Ovary (tissue), 9 donors: ENCODE measurements around the gene LCA5. TPM values are rescaled to one million over a fixed set of nuclear protein-coding genes. Genes with fewer than 3 reads are reported as not detected.

Experiments
- DNase-seq, 5 donors: peaks; one replicate each; pipeline ENCODE4 v3.0.0-alpha.2; 2019 to 2020
- H3K27ac ChIP-seq, 2 donors: fragments of 200-600 bp; one replicate each; pipeline versions ENCODE4 v1.5.1 to v1.8.0; 2019 to 2022
- H3K27me3 ChIP-seq: fragments of 200-600 bp; one replicate; pipeline ENCODE4 v1.8.0; 2022
- H3K36me3 ChIP-seq: fragments of 200-600 bp; sonication (generic); one replicate; pipeline ENCODE4 v1.5.1; 2019
- H3K4me1 ChIP-seq: one replicate; pipeline ENCODE4 v1.8.1; 2013; ENCODE audit warnings: mild to moderate bottlenecking, moderate library complexity; ENCODE audit not compliant: insufficient read depth
- H3K4me3 ChIP-seq: fragments of 200-600 bp; sonication (generic); one replicate; pipeline ENCODE4 v1.5.1; 2017
- H3K9me3 ChIP-seq, 2 donors: fragments of 200-600 bp in 1 of 2; sonication (generic) in 1 of 2; one replicate each; pipeline versions ENCODE4 v1.5.1 to v1.8.1; 2013 to 2019; ENCODE audit warnings: mild to moderate bottlenecking in 1 of 2, moderate library complexity in 1 of 2
- CTCF ChIP-seq, 3 donors: fragments of 450-650 bp in 2 of 3; fragments of 200-600 bp in 1 of 3; IDR thresholded peaks; one replicate each; pipeline versions ENCODE4 v1.5.1 to v1.8.0; 2016 to 2022; ENCODE audit warnings: antibody characterized with exemption in 3 of 3, mild to moderate bottlenecking in 1 of 3
- EP300 ChIP-seq: sonication (generic); formaldehyde crosslinking; IDR thresholded peaks from one replicate; pipeline ENCODE4 v1.6.1; 2017; ENCODE audit warnings: antibody characterized with exemption
- POLR2A ChIP-seq: fragments of 450-650 bp; IDR thresholded peaks from one replicate; pipeline ENCODE4 v1.6.1; 2017; ENCODE audit warnings: antibody characterized with exemption, mild to moderate bottlenecking, moderate library complexity
- WGBS, 3 donors: extraction: QIAGEN DNeasy Blood & Tissue Kit in 1 of 3; methylation state at CpG; one replicate each; pipeline versions ENCODE4 v1.1.5 to v1.1.7; 2013 to 2017; 5-methylcytosine and 5-hydroxymethylcytosine counted together
- intact Hi-C, 4 donors: fragments of 100-400 bp; cut with DNase I; formaldehyde crosslinking; loops; one replicate each; pipeline versions ENCODE4 v1.11.0 to v1.15.1; 2022 to 2023
- polyA plus RNA-seq, 2 donors: library from polyadenylated mRNA; stranded (reverse); fragments of 200-250 nt in 1 of 2; fragments of 350-450 nt in 1 of 2; fragmentation: Illumina TruSeq in 1 of 2; extraction: RNeasy Lipid Tissue Mini Kit (QIAGEN cat#74804) in 1 of 2; gene quantifications; one replicate each; pipeline ENCODE4 v1.2.3, GENCODE V29; 2013 to 2014
- total RNA-seq, 7 donors: library from RNA; depleted of rRNA in 2 of 7; stranded (reverse); fragments of >200 nt in 2 of 7; fragmentation: NEBNext Ultra II Directional in 3 of 7; extraction: Animal tissue kit (Norgen Biotek cat#: 25700) in 3 of 7; gene quantifications; one replicate each; pipeline versions ENCODE4 v1.1.0 to v1.2.4, GENCODE V29; 2016 to 2023
- donor health status: DM: no; HTN: no; CAD: no; lungs with moderate emphysema.
- donor health status: DM: no; HTN: no; CAD: no.
- donor health status: Bipolar disorder and iron deficiency.
- donor health status: DM: yes; HTN: yes; CAD: no.
- donor health status: DM: no; HTN: no; CAD: no.
- donor health status: DM: yes; HTN: yes; CAD: no.

The LCA5 gene
- total and polyA plus RNA-seq, 9 donors = 4.9 to 11.4 (median 8.9) TPM

GRCh38 chr6:79546186-79546585 is 9.0 kb upstream of the LCA5 start:
- no peak for DNase-seq
- 31 to 56% (median 38%) methylated on average over 3 of the region's 3 CpGs for WGBS, 3 donors
- intact Hi-C loops = no loop called here
- no peaks in the 10 kb centered on the region for H3K9me3 ChIP-seq
- TF ChIP-seq EP300 (no peak), CTCF (IDR thresholded peaks at IDR 0.05) (no peak), POLR2A (no peak)
- H3K36me3 ChIP-seq = no peaks in the 10 kb centered on the region
- no peaks in the 10 kb centered on the region for H3K27me3 ChIP-seq
- peak overlapping the region in 1 of 2 donors; percentile 55 for H3K27ac ChIP-seq
- peaks cover 2% of the 10 kb centered on the region for H3K4me1 ChIP-seq
- no peak overlapping the region for H3K4me3 ChIP-seq

- 3 to 4% (median 4%) methylated on average over 7 of the region's 7 CpGs for WGBS, 3 donors
- Histone ChIP-seq H3K27me3 (no peaks in the 10 kb centered on the region), H3K27ac (peak overlapping the region in 1 of 2 donors; percentile 55), H3K4me3 (no peak overlapping the region), H3K36me3 (no peaks in the 10 kb centered on the region), H3K4me1 (peaks cover 2% of the 10 kb centered on the region), H3K9me3 (no peaks in the 10 kb centered on the region)
- peak; percentile 29 to 75 (median 40) for TF ChIP-seq CTCF (IDR thresholded peaks at IDR 0.05)
- TF ChIP-seq EP300 = no peak
- no peak for TF ChIP-seq POLR2A
- intact Hi-C loops = no loop called here
- DNase-seq = peak; percentile 69 to 75 (median 74)
These were observed 7.8 kb upstream of the LCA5 start for GRCh38 chr6:79544939-79545450.

- Histone ChIP-seq H3K36me3 (no peaks in the 10 kb centered on the region), H3K9me3 (no peaks in the 10 kb centered on the region), H3K4me3 (no peak overlapping the region), H3K27me3 (no peaks in the 10 kb centered on the region), H3K4me1 (peaks cover 2% of the 10 kb centered on the region), H3K27ac (peak overlapping the region in 1 of 2 donors; percentile 55)
- 10 to 24% (median 14%) methylated on average over 2 of the region's 2 CpGs for WGBS, 3 donors
- TF ChIP-seq POLR2A (no peak), EP300 (no peak), CTCF (IDR thresholded peaks at IDR 0.05) (no peak)
- intact Hi-C loops = no loop called here
- no peak for DNase-seq
These were observed 7.2 kb upstream of the LCA5 start for GRCh38 chr6:79544299-79544927.

- intact Hi-C loops = no loop called here
- Histone ChIP-seq H3K36me3 (no peaks in the 10 kb centered on the region), H3K9me3 (no peaks in the 10 kb centered on the region), H3K27ac (peak overlapping the region in 1 of 2 donors; percentile 55), H3K4me3 (no peak overlapping the region), H3K4me1 (peaks cover 2% of the 10 kb centered on the region), H3K27me3 (no peaks in the 10 kb centered on the region)
- TF ChIP-seq EP300 = no peak
- TF ChIP-seq POLR2A = no peak
- no peak for TF ChIP-seq CTCF (IDR thresholded peaks at IDR 0.05)
- DNase-seq = no peak
- WGBS, 3 donors = 78 to 97% (median 87%) methylated on average over 1 of the region's 1 CpG
These were observed 6.7 kb upstream of the LCA5 start for GRCh38 chr6:79543886-79544285.
